WTC11 (cell line): ENCODE data around the gene WDR36. TPM values are rescaled to one million over a fixed set of nuclear protein-coding genes. Genes with fewer than 3 reads are reported as not detected.

Source experiments
- ATAC-seq: fragments of 200-7000 bp; cut with Tn5 transposase; 2 replicates; pipeline ENCODE4 v1.10.0; 2021; ENCODE audit warnings: mild to moderate bottlenecking, moderate library complexity
- CTCF ChIA-PET: fragments of 300-600 bp; sonication (Branson Sonifier 250); formaldehyde crosslinking; loops from one replicate; lab custom pipeline; 2021; ENCODE audit warnings: antibody characterized with exemption; lab: Charles Lee
- POLR2A ChIA-PET: fragments of 350-600 bp; sonication (Branson Sonifier 250); formaldehyde crosslinking; loops from one replicate; lab custom pipeline; 2021; ENCODE audit warnings: antibody characterized with exemption; lab: Charles Lee
- DNase-seq: peaks from one replicate; pipeline ENCODE4 v3.0.0; 2021; ENCODE audit warnings: low spot score
- H3K27ac Mint-ChIP-seq: 2 replicates; pipeline ENCODE4 v1.8.0; 2021; ENCODE audit warnings: mixed read lengths
- H3K27me3 Mint-ChIP-seq: 2 replicates; pipeline ENCODE4 v1.8.0; 2021; ENCODE audit warnings: low read depth, mild to moderate bottlenecking, moderate library complexity, mixed read lengths
- H3K36me3 Mint-ChIP-seq: 2 replicates; pipeline ENCODE4 v1.8.0; 2021; ENCODE audit warnings: mixed read lengths
- H3K4me1 Mint-ChIP-seq: 2 replicates; pipeline ENCODE4 v1.8.0; 2022; ENCODE audit warnings: mixed read lengths
- H3K4me3 Mint-ChIP-seq: 2 replicates; pipeline ENCODE4 v1.8.0; 2021; ENCODE audit warnings: mild to moderate bottlenecking, moderate library complexity, mixed read lengths
- H3K9me3 Mint-ChIP-seq: 2 replicates; pipeline ENCODE4 v1.8.0; 2021; ENCODE audit warnings: mixed read lengths
- AFF4 ChIP-seq: sonication (generic); formaldehyde crosslinking; IDR thresholded peaks from 2 replicates; pipeline ENCODE4 v1.8.1; 2023; ENCODE audit warnings: mild to moderate bottlenecking, missing genetic modification reagents, borderline replicate concordance
- JUN ChIP-seq: sonication (generic); formaldehyde crosslinking; IDR thresholded peaks from 2 replicates; pipeline ENCODE4 v1.8.0; 2023; ENCODE audit warnings: mild to moderate bottlenecking, missing genetic modification reagents
- PRRX2 ChIP-seq: fragments of 250-450 bp; sonication (Bioruptor Pico); IDR thresholded peaks from 2 replicates; pipeline ENCODE4 v1.8.0; 2021; ENCODE audit warnings: mild to moderate bottlenecking
- RORB ChIP-seq: fragments of 250-450 bp; sonication (Bioruptor Pico); IDR thresholded peaks from 2 replicates; pipeline ENCODE4 v1.9.0; 2021; ENCODE audit warnings: mild to moderate bottlenecking
- SMAD4 ChIP-seq: sonication (generic); formaldehyde crosslinking; IDR thresholded peaks from 2 replicates; pipeline ENCODE4 v1.8.0; 2022; ENCODE audit warnings: mild to moderate bottlenecking, missing genetic modification reagents
- SOX15 ChIP-seq: fragments of 250-450 bp; sonication (Bioruptor Pico); IDR thresholded peaks from 2 replicates; pipeline ENCODE4 v1.9.0; 2021; ENCODE audit warnings: mild to moderate bottlenecking
- TEAD4 ChIP-seq: sonication (generic); formaldehyde crosslinking; IDR thresholded peaks from 2 replicates; pipeline ENCODE4 v1.8.0; 2022; ENCODE audit warnings: mild to moderate bottlenecking, missing genetic modification reagents
- USF2 ChIP-seq: sonication (generic); formaldehyde crosslinking; IDR thresholded peaks from 2 replicates; pipeline ENCODE4 v1.8.1; 2023; ENCODE audit warnings: mild to moderate bottlenecking, missing genetic modification reagents, moderate library complexity
- ZNF138 ChIP-seq: sonication (generic); formaldehyde crosslinking; conservative IDR thresholded peaks from 2 replicates; pipeline ENCODE4 v1.8.1; 2022; ENCODE audit warnings: mild to moderate bottlenecking, moderate library complexity, missing genetic modification reagents
- ZNF532 ChIP-seq: fragments of 250-450 bp; sonication (Bioruptor Pico); IDR thresholded peaks from 2 replicates; pipeline ENCODE4 v1.9.0; 2021; ENCODE audit warnings: mild to moderate bottlenecking, borderline replicate concordance
- total RNA-seq: library from RNA; stranded (reverse); gene quantifications from 3 replicates; pipeline ENCODE4 v1.2.3, GENCODE V29; 2021
- TF ChIP-seq, protein P1 (sequence below): sonication (generic); formaldehyde crosslinking; IDR thresholded peaks from 2 replicates; pipeline ENCODE4 v1.8.1; 2022; ENCODE audit warnings: low read depth, missing genetic modification reagents, borderline replicate concordance

Gene WDR36
- total RNA-seq, 1 experiment from 2014 or later, result 34.1 TPM

DNA sequence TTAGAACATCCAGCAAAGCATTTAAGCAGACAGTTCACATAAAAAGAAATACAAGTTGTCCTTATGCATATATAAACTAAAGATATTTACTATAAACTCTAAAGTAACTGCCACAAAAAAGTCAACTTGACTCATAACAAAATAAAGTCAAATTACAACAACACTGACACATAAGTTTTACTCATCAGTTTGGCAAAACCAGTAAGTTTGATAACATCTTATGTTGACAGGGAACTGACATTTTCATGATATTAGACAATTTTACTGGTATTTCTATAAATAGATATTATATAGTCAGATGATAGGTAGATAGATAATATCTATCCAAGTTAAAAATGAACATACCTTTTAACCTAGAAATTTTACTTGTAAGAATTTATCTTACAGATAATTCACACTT, 30.5 kb upstream of the WDR36 start:
- DNase-seq (no peak), ATAC-seq (no peak)
- no peak for TF ChIP-seq USF2 (CRISPR knock-in tag)
- TF ChIP-seq RORB (CRISPR knock-in tag), result no peak
- TF ChIP-seq SOX15 (CRISPR knock-in tag), result no peak
- TF ChIP-seq, protein P1, sequence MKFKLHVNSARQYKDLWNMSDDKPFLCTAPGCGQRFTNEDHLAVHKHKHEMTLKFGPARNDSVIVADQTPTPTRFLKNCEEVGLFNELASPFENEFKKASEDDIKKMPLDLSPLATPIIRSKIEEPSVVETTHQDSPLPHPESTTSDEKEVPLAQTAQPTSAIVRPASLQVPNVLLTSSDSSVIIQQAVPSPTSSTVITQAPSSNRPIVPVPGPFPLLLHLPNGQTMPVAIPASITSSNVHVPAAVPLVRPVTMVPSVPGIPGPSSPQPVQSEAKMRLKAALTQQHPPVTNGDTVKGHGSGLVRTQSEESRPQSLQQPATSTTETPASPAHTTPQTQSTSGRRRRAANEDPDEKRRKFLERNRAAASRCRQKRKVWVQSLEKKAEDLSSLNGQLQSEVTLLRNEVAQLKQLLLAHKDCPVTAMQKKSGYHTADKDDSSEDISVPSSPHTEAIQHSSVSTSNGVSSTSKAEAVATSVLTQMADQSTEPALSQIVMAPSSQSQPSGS, result no peak
- TF ChIP-seq AFF4 (CRISPR knock-in tag), result no peak
- TF ChIP-seq ZNF532 (CRISPR knock-in tag), result no peak
- TF ChIP-seq PRRX2 (CRISPR knock-in tag), result no peak
- TF ChIP-seq JUN (CRISPR knock-in tag), result no peak
- TF ChIP-seq SMAD4 (CRISPR knock-in tag), result no peak
- POLR2A ChIA-PET, result no interaction called here
- CTCF ChIA-PET, result no interaction called here
- H3K9me3 Mint-ChIP-seq, result no peaks in the 10 kb centered on the region
- H3K4me3 Mint-ChIP-seq, result no peak overlapping the region
- H3K27ac Mint-ChIP-seq, result no peak overlapping the region
- H3K36me3 Mint-ChIP-seq, result no peaks in the 10 kb centered on the region
- H3K4me1 Mint-ChIP-seq, result no peaks in the 10 kb centered on the region
- H3K27me3 Mint-ChIP-seq, result peaks cover 7% of the 10 kb centered on the region; the same call in 1 of the 2 replicates

DNA sequence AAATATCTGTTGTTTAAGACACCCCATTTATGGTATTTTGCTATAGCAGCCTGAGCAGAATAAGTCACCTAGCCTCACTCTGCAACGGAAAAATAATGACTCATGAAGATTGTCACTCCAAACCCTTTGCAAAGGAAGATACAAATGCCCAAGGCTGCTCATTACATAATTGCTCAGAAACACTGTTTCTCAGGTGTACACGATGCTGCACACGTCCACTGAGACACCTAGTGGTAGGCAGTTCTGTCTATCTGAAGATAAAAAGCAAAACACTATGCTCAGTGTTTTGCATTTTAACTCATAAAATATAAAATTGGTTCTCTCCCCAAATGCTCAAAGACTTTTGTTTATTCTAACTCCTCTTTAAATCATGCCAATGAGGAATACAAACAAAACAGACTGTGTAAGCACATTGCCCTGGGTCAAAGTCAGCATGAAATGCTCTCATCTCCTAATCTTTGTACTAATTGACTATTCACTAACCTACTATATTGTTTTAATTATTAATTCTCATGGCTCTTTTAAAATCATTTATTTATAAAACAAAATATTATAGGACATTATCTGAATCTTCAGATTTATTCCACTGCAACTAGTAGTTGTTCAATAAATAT, 28.3 kb upstream of the WDR36 start:
- peaks cover 20% of the 10 kb centered on the region for H3K27me3 Mint-ChIP-seq
- CTCF ChIA-PET, result no interaction called here
- H3K9me3 Mint-ChIP-seq, result no peaks in the 10 kb centered on the region
- TF ChIP-seq ZNF138 (CRISPR knock-in tag), result no peak
- TF ChIP-seq TEAD4 (CRISPR knock-in tag), result no peak
- no peak overlapping the region for H3K27ac Mint-ChIP-seq
- no peaks in the 10 kb centered on the region for H3K4me1 Mint-ChIP-seq
- POLR2A ChIA-PET, result no interaction called here
- H3K4me3 Mint-ChIP-seq, result no peak overlapping the region
- no peak for ATAC-seq
- DNase-seq, result no peak
- H3K36me3 Mint-ChIP-seq, result no peaks in the 10 kb centered on the region
